ENCODE data around the gene DAPK1. TPM values are rescaled to one million over a fixed set of nuclear protein-coding genes. Genes with fewer than 3 reads are reported as not detected.

The DAPK1 gene
- total and polyA plus RNA-seq, 2 donors (not counting 1 experiment from before 2014, with no cell fraction given) = 1.7 to 2.8 TPM

DNA sequence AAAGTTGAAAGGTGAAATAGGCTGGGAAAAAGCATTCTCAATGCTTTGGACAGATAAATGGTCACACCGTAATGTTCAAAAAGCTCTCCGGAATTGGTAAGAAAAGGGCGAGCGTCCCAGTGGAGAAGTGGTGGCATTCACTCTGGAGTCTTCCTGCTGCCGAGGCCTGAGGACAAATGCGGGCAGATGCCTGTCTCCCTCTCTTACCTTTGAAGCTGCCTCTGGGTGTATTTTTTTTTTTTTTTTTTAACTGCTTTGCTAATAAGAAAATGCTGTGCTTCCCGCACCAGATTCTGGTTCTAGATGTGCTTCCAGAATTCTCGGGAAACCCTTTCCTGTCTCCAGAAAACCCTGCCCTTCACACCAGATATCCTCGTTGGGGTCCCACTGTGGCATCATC lies 203.8 kb downstream of the DAPK1 start:
- DNase-seq (no peak), ATAC-seq (ENCODE audit: low read depth) (no peak)
- Histone ChIP-seq H3K4me2 (replicated peaks; ENCODE audit: low read depth, low read length, poor library complexity, severe bottlenecking) (no peak overlapping the region), H3K36me3 (replicated peaks in 1 of 2; ENCODE audit: control extremely low read depth in 1 of 2, control insufficient read depth in 1 of 2, extremely low read depth in 1 of 2, insufficient read depth in 2 of 2, low read length in 1 of 2) (no peaks in the 10 kb centered on the region), H3K27ac (ENCODE audit: low read length in 2 of 2) (no peak overlapping the region), H2AFZ (ENCODE audit: insufficient read depth, low read depth, low read length, poor library complexity, severe bottlenecking) (no peak overlapping the region), H3K9me3 (ENCODE audit: control extremely low read depth in 1 of 3, control insufficient read depth in 2 of 3, insufficient read depth in 1 of 3, low read length in 2 of 3) (peaks cover 0 to 5% (median 0%) of the 10 kb centered on the region in 3 donors), H3K79me2 (ENCODE audit: control insufficient read depth, insufficient read depth, low read length) (no peaks in the 10 kb centered on the region), H3K9ac (ENCODE audit: low read length) (no peak overlapping the region), H3K4me3 (ENCODE audit: control extremely low read depth in 1 of 5, extremely low read depth in 1 of 5, insufficient read depth in 1 of 5, low read depth in 2 of 5, low read length in 4 of 5) (no peak overlapping the region), H3K4me1 (ENCODE audit: control insufficient read depth in 2 of 2, insufficient read depth in 2 of 2, low read length in 2 of 2) (no peaks in the 10 kb centered on the region), H3K27me3 (replicated peaks in 1 of 4; ENCODE audit: control extremely low read depth in 1 of 4, control insufficient read depth in 3 of 4, insufficient read depth in 4 of 4, low read length in 3 of 4) (peaks cover 0 to 2% (median 0%) of the 10 kb centered on the region in 4 experiments), H4K20me1 (ENCODE audit: control insufficient read depth, insufficient read depth, low read length, poor library complexity, severe bottlenecking) (no peaks in the 10 kb centered on the region)
- CTCF ChIA-PET = no interaction called here
- no peaks in the 10 kb centered on the region for H3K4me1 Mint-ChIP-seq
- H3K9me3 Mint-ChIP-seq (ENCODE audit: insufficient read depth) = no peaks in the 10 kb centered on the region
- H3K27me3 Mint-ChIP-seq = peaks cover 2% of the 10 kb centered on the region
- intact Hi-C loops (cut with micrococcal nuclease) = no loop called here
- 96% methylated on average over 6 of the region's 9 CpGs for WGBS (ENCODE audit: insufficient coverage)
- no peak overlapping the region for H3K27ac Mint-ChIP-seq
- POLR2A ChIA-PET = no interaction called here
- no peak for TF ChIP-seq EZH2 (IDR thresholded peaks at IDR 0.05; ENCODE audit: borderline replicate concordance, insufficient read depth, low read depth, low read length, poor library complexity, severe bottlenecking)
- TF ChIP-seq, protein P1, sequence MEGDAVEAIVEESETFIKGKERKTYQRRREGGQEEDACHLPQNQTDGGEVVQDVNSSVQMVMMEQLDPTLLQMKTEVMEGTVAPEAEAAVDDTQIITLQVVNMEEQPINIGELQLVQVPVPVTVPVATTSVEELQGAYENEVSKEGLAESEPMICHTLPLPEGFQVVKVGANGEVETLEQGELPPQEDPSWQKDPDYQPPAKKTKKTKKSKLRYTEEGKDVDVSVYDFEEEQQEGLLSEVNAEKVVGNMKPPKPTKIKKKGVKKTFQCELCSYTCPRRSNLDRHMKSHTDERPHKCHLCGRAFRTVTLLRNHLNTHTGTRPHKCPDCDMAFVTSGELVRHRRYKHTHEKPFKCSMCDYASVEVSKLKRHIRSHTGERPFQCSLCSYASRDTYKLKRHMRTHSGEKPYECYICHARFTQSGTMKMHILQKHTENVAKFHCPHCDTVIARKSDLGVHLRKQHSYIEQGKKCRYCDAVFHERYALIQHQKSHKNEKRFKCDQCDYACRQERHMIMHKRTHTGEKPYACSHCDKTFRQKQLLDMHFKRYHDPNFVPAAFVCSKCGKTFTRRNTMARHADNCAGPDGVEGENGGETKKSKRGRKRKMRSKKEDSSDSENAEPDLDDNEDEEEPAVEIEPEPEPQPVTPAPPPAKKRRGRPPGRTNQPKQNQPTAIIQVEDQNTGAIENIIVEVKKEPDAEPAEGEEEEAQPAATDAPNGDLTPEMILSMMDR (IDR thresholded peaks at IDR 0.05) = no peak
- no peak overlapping the region for H3K4me3 Mint-ChIP-seq

DNA sequence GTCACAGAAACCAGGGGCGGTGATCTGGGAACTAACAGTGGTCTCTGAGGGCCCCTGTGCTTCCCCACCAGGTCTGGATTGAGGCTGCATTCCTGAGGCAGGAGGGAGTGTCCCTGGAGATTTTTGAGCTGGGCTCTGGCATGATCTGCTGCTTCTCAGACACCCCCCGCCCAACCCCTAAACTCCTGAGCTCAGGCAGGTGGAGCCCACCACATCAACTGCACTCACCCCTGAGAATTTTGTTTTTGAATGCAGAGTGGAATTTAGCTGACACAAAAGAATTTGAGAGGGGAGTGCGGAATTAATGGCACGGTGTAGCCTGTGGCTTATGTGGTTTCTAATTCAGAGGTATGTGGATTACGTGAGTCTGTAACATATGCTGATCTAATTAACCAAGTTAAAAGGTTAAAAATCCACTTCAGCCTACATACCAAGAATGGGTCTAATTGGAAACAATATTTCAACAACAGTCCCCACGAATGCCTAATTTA lies 204.3 kb downstream of the DAPK1 start:
- CTCF ChIA-PET = no interaction called here
- Histone ChIP-seq H4K20me1 (ENCODE audit: control insufficient read depth, insufficient read depth, low read length, poor library complexity, severe bottlenecking) (no peaks in the 10 kb centered on the region), H3K27ac (ENCODE audit: low read length in 2 of 2) (no peak overlapping the region), H3K9me3 (ENCODE audit: control extremely low read depth in 1 of 3, control insufficient read depth in 2 of 3, insufficient read depth in 1 of 3, low read length in 2 of 3) (peaks cover 0 to 8% (median 0%) of the 10 kb centered on the region in 3 donors), H3K4me1 (ENCODE audit: control insufficient read depth in 2 of 2, insufficient read depth in 2 of 2, low read length in 2 of 2) (no peaks in the 10 kb centered on the region), H3K4me3 (ENCODE audit: control extremely low read depth in 1 of 5, extremely low read depth in 1 of 5, insufficient read depth in 1 of 5, low read depth in 2 of 5, low read length in 4 of 5) (no peak overlapping the region), H3K79me2 (ENCODE audit: control insufficient read depth, insufficient read depth, low read length) (no peaks in the 10 kb centered on the region), H3K36me3 (replicated peaks in 1 of 2; ENCODE audit: control extremely low read depth in 1 of 2, control insufficient read depth in 1 of 2, extremely low read depth in 1 of 2, insufficient read depth in 2 of 2, low read length in 1 of 2) (no peaks in the 10 kb centered on the region), H3K27me3 (replicated peaks in 1 of 4; ENCODE audit: control extremely low read depth in 1 of 4, control insufficient read depth in 3 of 4, insufficient read depth in 4 of 4, low read length in 3 of 4) (peaks cover 0 to 2% (median 0%) of the 10 kb centered on the region in 4 experiments), H2AFZ (ENCODE audit: insufficient read depth, low read depth, low read length, poor library complexity, severe bottlenecking) (no peak overlapping the region), H3K4me2 (replicated peaks; ENCODE audit: low read depth, low read length, poor library complexity, severe bottlenecking) (no peak overlapping the region), H3K9ac (ENCODE audit: low read length) (no peak overlapping the region)
- DNase-seq (no peak), ATAC-seq (ENCODE audit: low read depth) (no peak)
- intact Hi-C loops (cut with micrococcal nuclease) = no loop called here
- TF ChIP-seq EZH2 (IDR thresholded peaks at IDR 0.05; ENCODE audit: borderline replicate concordance, insufficient read depth, low read depth, low read length, poor library complexity, severe bottlenecking) = no peak
- TF ChIP-seq, protein P1 (IDR thresholded peaks at IDR 0.05) = no peak
- H3K4me3 Mint-ChIP-seq = no peak overlapping the region
- H3K9me3 Mint-ChIP-seq (ENCODE audit: insufficient read depth) = no peaks in the 10 kb centered on the region
- POLR2A ChIA-PET = no interaction called here
- peaks cover 2% of the 10 kb centered on the region for H3K27me3 Mint-ChIP-seq
- no peaks in the 10 kb centered on the region for H3K4me1 Mint-ChIP-seq
- whole genome bisulfite sequencing (ENCODE audit: insufficient coverage) = 83% methylated on average over 1 of the region's 6 CpGs
- no peak overlapping the region for H3K27ac Mint-ChIP-seq
